ENCODE measurements around the gene ZZZ3. TPM values are rescaled to one million over a fixed set of nuclear protein-coding genes. Genes with fewer than 3 reads are reported as not detected.

The ZZZ3 gene
- total RNA-seq, 2 donors from 2014 or later = 38.9 to 60.8 TPM

- 88% methylated on average over 4 of the region's 4 CpGs for WGBS
- Histone ChIP-seq H3K9me3 (no peaks in the 10 kb centered on the region), H3K27ac (no peak overlapping the region), H3K4me1 (replicated peaks) (no peaks in the 10 kb centered on the region), H3K36me3 (no peaks in the 10 kb centered on the region), H3K4me3 (no peak overlapping the region), H3K27me3 (replicated peaks; ENCODE audit: insufficient read depth) (no peaks in the 10 kb centered on the region)
- DNase-seq (ENCODE audit: low spot score) = no peak
- intact Hi-C loops (cut with DNase I) = no loop called here
- TF ChIP-seq POLR2AphosphoS5 (IDR thresholded peaks at IDR 0.05) (no peak), POLR2A (IDR thresholded peaks at IDR 0.05) (no peak)
- TF ChIP-seq, protein P1, sequence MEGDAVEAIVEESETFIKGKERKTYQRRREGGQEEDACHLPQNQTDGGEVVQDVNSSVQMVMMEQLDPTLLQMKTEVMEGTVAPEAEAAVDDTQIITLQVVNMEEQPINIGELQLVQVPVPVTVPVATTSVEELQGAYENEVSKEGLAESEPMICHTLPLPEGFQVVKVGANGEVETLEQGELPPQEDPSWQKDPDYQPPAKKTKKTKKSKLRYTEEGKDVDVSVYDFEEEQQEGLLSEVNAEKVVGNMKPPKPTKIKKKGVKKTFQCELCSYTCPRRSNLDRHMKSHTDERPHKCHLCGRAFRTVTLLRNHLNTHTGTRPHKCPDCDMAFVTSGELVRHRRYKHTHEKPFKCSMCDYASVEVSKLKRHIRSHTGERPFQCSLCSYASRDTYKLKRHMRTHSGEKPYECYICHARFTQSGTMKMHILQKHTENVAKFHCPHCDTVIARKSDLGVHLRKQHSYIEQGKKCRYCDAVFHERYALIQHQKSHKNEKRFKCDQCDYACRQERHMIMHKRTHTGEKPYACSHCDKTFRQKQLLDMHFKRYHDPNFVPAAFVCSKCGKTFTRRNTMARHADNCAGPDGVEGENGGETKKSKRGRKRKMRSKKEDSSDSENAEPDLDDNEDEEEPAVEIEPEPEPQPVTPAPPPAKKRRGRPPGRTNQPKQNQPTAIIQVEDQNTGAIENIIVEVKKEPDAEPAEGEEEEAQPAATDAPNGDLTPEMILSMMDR (IDR thresholded peaks at IDR 0.05) = no peak
Measured at GRCh38 chr1:77659879-77660593, 22.4 kb downstream of the ZZZ3 start.

DNA sequence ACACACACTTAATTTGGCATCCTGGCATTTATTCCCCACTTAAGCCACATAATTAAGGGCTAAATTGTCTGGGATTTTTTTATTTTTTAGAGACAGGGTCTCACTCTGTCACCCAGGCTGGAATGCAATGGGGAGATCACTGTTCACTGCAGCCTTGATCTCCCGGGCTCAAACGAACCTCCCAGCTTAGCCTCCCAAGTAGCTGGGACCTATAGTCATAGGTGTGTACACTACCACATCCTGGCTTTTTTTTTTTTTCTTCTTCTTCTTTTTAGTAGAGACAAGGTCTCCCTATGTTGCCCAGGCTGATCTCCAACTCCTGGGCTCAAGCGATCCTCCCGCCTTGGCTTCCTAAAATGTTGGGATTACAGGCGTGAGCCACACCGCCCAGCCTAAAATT, 24.2 kb downstream of the ZZZ3 start:
- DNase-seq (ENCODE audit: low spot score) = no peak
- WGBS = 92% methylated on average over 6 of the region's 6 CpGs
- intact Hi-C loops (cut with DNase I) = no loop called here
- TF ChIP-seq, protein P1 (IDR thresholded peaks at IDR 0.05) = no peak
- no peak for TF ChIP-seq POLR2A (IDR thresholded peaks at IDR 0.05)
- no peak for TF ChIP-seq POLR2AphosphoS5 (IDR thresholded peaks at IDR 0.05)
- Histone ChIP-seq H3K9me3 (no peaks in the 10 kb centered on the region), H3K27me3 (replicated peaks; ENCODE audit: insufficient read depth) (no peaks in the 10 kb centered on the region), H3K27ac (no peak overlapping the region), H3K4me3 (no peak overlapping the region), H3K4me1 (replicated peaks) (no peaks in the 10 kb centered on the region), H3K36me3 (no peaks in the 10 kb centered on the region)

- no peak for TF ChIP-seq POLR2AphosphoS5 (IDR thresholded peaks at IDR 0.05)
- TF ChIP-seq, protein P1 (IDR thresholded peaks at IDR 0.05) = no peak
- TF ChIP-seq POLR2A (IDR thresholded peaks at IDR 0.05) = no peak
- no peaks in the 10 kb centered on the region for H3K36me3 ChIP-seq
- no peaks in the 10 kb centered on the region for H3K4me1 ChIP-seq (replicated peaks)
- no peaks in the 10 kb centered on the region for H3K27me3 ChIP-seq (replicated peaks; ENCODE audit: insufficient read depth)
- WGBS = 44% methylated on average over 2 of the region's 2 CpGs
- DNase-seq (ENCODE audit: low spot score) = no peak
- intact Hi-C loops (cut with DNase I) = no loop called here
- H3K9me3 ChIP-seq = no peaks in the 10 kb centered on the region
- H3K27ac ChIP-seq = no peak overlapping the region
- H3K4me3 ChIP-seq = no peak overlapping the region
Measured at GRCh38 chr1:77655431-77655974, 27.0 kb downstream of the ZZZ3 start.

DNA sequence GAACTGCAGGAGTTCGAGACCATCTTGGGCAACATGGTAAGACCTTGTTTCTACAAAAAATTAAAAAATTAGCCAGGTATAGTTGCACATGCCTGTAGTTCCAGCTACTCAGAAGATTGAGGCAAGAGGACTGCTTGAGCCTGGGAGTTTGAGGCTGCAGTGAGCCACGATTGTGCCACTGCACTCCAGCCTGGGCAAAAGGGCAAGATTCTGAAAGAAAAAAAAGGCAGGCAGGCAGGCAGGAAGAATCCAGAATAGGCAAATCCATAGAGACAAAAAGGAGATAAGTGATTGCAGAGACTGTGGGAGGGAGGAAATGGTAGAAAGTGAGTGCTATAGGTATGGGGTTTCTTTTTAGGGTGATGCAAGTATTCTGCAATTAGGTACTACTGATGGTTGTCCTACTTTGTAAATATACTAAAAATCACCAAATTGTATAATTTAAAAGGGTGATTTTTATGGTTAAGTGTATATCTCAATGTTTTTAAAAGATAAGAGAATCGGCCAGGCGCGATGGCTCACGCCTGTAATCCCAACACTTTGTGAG, 29.4 kb downstream of the ZZZ3 start:
- Histone ChIP-seq H3K27ac (no peak overlapping the region), H3K27me3 (replicated peaks; ENCODE audit: insufficient read depth) (no peaks in the 10 kb centered on the region), H3K4me1 (replicated peaks) (no peaks in the 10 kb centered on the region), H3K4me3 (no peak overlapping the region), H3K36me3 (no peaks in the 10 kb centered on the region), H3K9me3 (no peaks in the 10 kb centered on the region)
- intact Hi-C loops (cut with DNase I) = no loop called here
- TF ChIP-seq, protein P1 (IDR thresholded peaks at IDR 0.05) = no peak
- TF ChIP-seq POLR2AphosphoS5 (IDR thresholded peaks at IDR 0.05) (no peak), POLR2A (IDR thresholded peaks at IDR 0.05) (no peak)
- 94% methylated on average over 6 of the region's 6 CpGs for WGBS
- DNase-seq (ENCODE audit: low spot score) = no peak

GRCh38 chr1:77652268-77652667, 30.2 kb downstream of the ZZZ3 start:
- no peak for DNase-seq (ENCODE audit: low spot score)
- Histone ChIP-seq H3K27ac (no peak overlapping the region), H3K4me1 (replicated peaks) (no peaks in the 10 kb centered on the region), H3K36me3 (no peaks in the 10 kb centered on the region), H3K4me3 (no peak overlapping the region), H3K27me3 (replicated peaks; ENCODE audit: insufficient read depth) (no peaks in the 10 kb centered on the region), H3K9me3 (no peaks in the 10 kb centered on the region)
- TF ChIP-seq POLR2A (IDR thresholded peaks at IDR 0.05) (no peak), POLR2AphosphoS5 (IDR thresholded peaks at IDR 0.05) (no peak)
- TF ChIP-seq, protein P1 (IDR thresholded peaks at IDR 0.05) = no peak
- intact Hi-C loops (cut with DNase I) = no loop called here
